ENCODE measurements around the gene KCNT1.

- TF ChIP-seq, protein P1, sequence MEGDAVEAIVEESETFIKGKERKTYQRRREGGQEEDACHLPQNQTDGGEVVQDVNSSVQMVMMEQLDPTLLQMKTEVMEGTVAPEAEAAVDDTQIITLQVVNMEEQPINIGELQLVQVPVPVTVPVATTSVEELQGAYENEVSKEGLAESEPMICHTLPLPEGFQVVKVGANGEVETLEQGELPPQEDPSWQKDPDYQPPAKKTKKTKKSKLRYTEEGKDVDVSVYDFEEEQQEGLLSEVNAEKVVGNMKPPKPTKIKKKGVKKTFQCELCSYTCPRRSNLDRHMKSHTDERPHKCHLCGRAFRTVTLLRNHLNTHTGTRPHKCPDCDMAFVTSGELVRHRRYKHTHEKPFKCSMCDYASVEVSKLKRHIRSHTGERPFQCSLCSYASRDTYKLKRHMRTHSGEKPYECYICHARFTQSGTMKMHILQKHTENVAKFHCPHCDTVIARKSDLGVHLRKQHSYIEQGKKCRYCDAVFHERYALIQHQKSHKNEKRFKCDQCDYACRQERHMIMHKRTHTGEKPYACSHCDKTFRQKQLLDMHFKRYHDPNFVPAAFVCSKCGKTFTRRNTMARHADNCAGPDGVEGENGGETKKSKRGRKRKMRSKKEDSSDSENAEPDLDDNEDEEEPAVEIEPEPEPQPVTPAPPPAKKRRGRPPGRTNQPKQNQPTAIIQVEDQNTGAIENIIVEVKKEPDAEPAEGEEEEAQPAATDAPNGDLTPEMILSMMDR (IDR thresholded peaks at IDR 0.05), result no peak
- TF ChIP-seq POLR2A (IDR thresholded peaks at IDR 0.05; ENCODE audit: low read depth) (no peak), EP300 (IDR thresholded peaks at IDR 0.05) (no peak), POLR2AphosphoS5 (IDR thresholded peaks at IDR 0.05) (no peak)
Measured at GRCh38 chr9:135758056-135758455, 56.1 kb downstream of the KCNT1 start.
